GM12878 (cell line): ENCODE data around the gene DNAAF5.

Experiments
- BHLHE40 ChIP-seq, 2 experiments: fragments of 450-650 bp in 1 of 2; IDR thresholded peaks; 2 replicates each; pipeline ENCODE4 v1.6.1; 2011 to 2017; ENCODE audit warnings: low read depth in 2 of 2, borderline replicate concordance in 1 of 2, improper control_type of control experiment in 1 of 2, low read length in 1 of 2, mild to moderate bottlenecking in 1 of 2
- GATAD2B ChIP-seq: fragments of 450-650 bp; conservative IDR thresholded peaks from 2 replicates; pipeline ENCODE4 v1.6.1; 2017; ENCODE audit warnings: low read depth, mild to moderate bottlenecking, moderate library complexity
- POLR2A ChIP-seq: IDR thresholded peaks from 2 replicates; pipeline ENCODE4 v1.6.1; 2011; ENCODE audit warnings: low read depth, mild to moderate bottlenecking, low read length
- POLR2AphosphoS2 ChIP-seq: IDR thresholded peaks from 2 replicates; pipeline ENCODE4 v1.6.1; 2011; ENCODE audit warnings: low read depth, mild to moderate bottlenecking, low read length, improper control_type of control experiment, moderate library complexity
- POU2F2 ChIP-seq: IDR thresholded peaks from 3 replicates; pipeline ENCODE4 v1.6.1; 2011; ENCODE audit warnings: low read depth, mild to moderate bottlenecking, low read length, borderline replicate concordance
- SREBF2 ChIP-seq: IDR thresholded peaks from 2 replicates; pipeline ENCODE4 v1.6.1; 2012; ENCODE audit warnings: mild to moderate bottlenecking, low read length

DNA sequence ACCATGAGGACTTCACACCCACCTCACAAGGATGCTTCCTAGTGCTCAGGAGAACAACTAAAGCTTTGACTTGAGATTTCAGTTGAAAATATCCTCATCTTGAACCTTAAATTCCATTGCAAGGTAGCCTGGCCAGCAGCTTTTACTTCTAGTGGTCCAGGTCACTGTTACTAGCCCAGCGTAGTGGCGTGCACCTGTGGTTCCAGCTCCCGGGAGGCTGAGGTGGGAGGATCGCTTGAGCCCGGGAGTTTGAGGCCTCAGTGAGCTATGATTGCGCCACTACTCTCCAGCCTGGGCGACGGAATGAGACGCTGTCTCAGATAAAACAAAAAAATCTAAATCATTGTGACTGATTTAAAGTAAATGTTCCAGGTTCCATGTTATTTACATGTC, 28.9 kb downstream of the DNAAF5 start:
- TF ChIP-seq POLR2A (no peak), BHLHE40 (IDR thresholded peaks at IDR 0.05; ENCODE audit: borderline replicate concordance in 1 of 2, low read depth in 2 of 2, low read length in 1 of 2) (no peak), POLR2AphosphoS2 (no peak), SREBF2 (no peak), GATAD2B (no peak), POU2F2 (no peak)
